LNCAP (cell line): ENCODE results near the gene ZBTB48.

ENCODE experiments used
- CTCF ChIP-seq: fragments of 450-650 bp; IDR thresholded peaks from 2 replicates; pipeline ENCODE4 v1.5.1; 2017; ENCODE audit warnings: mild to moderate bottlenecking

The ZBTB48 gene

GRCh38 chr1:6601049-6601922, 21.5 kb downstream of the ZBTB48 start:
- TF ChIP-seq CTCF: no peak

- TF ChIP-seq CTCF: 0 out of 2 replicates have a peak, but pooled peaks have one; percentile 12
These were observed 22.3 kb downstream of the ZBTB48 start for GRCh38 chr1:6601923-6602668.

- TF ChIP-seq CTCF: no peak
These were observed 23.0 kb downstream of the ZBTB48 start, which contains the start of gene KLHL21 for GRCh38 chr1:6602669-6603237. KLHL21 (minus strand) TSS chr1:6602869; CDS start chr1:6602817, 52 bp downstream.

GRCh38 chr1:6603238-6603914, 23.6 kb downstream of the ZBTB48 start:
- TF ChIP-seq CTCF: no peak

- TF ChIP-seq CTCF: no peak
These were observed 24.2 kb downstream of the ZBTB48 start for GRCh38 chr1:6603915-6604558.

- TF ChIP-seq CTCF: no peak
These were observed 33.0 kb downstream of the ZBTB48 start for GRCh38 chr1:6612641-6613360.
